Right lobe of liver (tissue), 6 donors: ENCODE measurements around the gene PITPNC1. TPM values are rescaled to one million over a fixed set of nuclear protein-coding genes. Genes with fewer than 3 reads are reported as not detected.

ENCODE experiments used
- ATAC-seq, 4 donors: fragments of 200-7000 bp; cut with Tn5 transposase; one replicate each; pipeline ENCODE4 v1.9.1; 2020; ENCODE audit warnings: mild to moderate bottlenecking in 4 of 4, moderate library complexity in 4 of 4
- DNase-seq, 3 donors: peaks; one replicate each; pipeline ENCODE4 v3.0.0-alpha.2; 2020
- H3K27ac ChIP-seq, 3 donors: fragments of 200-600 bp; one replicate each; pipeline ENCODE4 v1.8.0; 2022
- H3K27me3 ChIP-seq, 2 donors: fragments of 200-600 bp; one replicate each; pipeline ENCODE4 v1.8.0; 2022
- H3K36me3 ChIP-seq, 4 donors: fragments of 200-600 bp; sonication (generic) in 1 of 4; one replicate each; pipeline versions ENCODE4 v1.5.1 to v1.8.0; 2017 to 2022; ENCODE audit warnings: control low read depth in 1 of 4
- H3K4me1 ChIP-seq, 4 donors: fragments of 200-600 bp; sonication (generic) in 1 of 4; one replicate each; pipeline versions ENCODE4 v1.5.1 to v1.8.0; 2017 to 2022; ENCODE audit warnings: control low read depth in 1 of 4
- H3K4me3 ChIP-seq, 3 donors: fragments of 200-600 bp; one replicate each; pipeline ENCODE4 v1.8.0; 2022
- H3K9me3 ChIP-seq, 4 donors: fragments of 200-600 bp; sonication (generic) in 1 of 4; one replicate each; pipeline versions ENCODE4 v1.5.1 to v1.8.0; 2017 to 2022; ENCODE audit warnings: control low read depth in 1 of 4
- POLR2A ChIP-seq: fragments of 450-650 bp; IDR thresholded peaks from one replicate; pipeline ENCODE4 v1.6.1; 2017; ENCODE audit warnings: antibody characterized with exemption, mild to moderate bottlenecking
- WGBS: methylation state at CpG from one replicate; pipeline ENCODE4 v1.1.6; 2018; ENCODE audit warnings: low coverage, low lambda C conversion rate; ENCODE audit not compliant: insufficient coverage; ENCODE audit errors: missing lambda C conversion rate; 5-methylcytosine and 5-hydroxymethylcytosine counted together
- intact Hi-C, 2 donors: fragments of 100-400 bp; cut with DNase I; formaldehyde crosslinking; loops; one replicate each; pipeline versions ENCODE4 v1.11.2 to v1.14.1; 2022
- total RNA-seq, 6 experiments: library from RNA; depleted of rRNA in 2 of 6; stranded (reverse); fragments of >200 nt in 2 of 6; fragmentation: NEBNext Ultra II Directional in 3 of 6; extraction: Animal tissue kit (Norgen Biotek cat#: 25700) in 3 of 6; gene quantifications; one replicate each; pipeline versions ENCODE4 v1.1.0 to v1.2.4, GENCODE V29; 2016 to 2023
- TF ChIP-seq, protein P1 (sequence below), 4 donors: fragments of 200-600 bp in 3 of 4; fragments of 450-650 bp in 1 of 4; IDR thresholded peaks; one replicate each; pipeline versions ENCODE4 v1.5.1 to v1.8.0; 2016 to 2022; ENCODE audit warnings: antibody characterized with exemption in 4 of 4, mild to moderate bottlenecking in 2 of 4
- donor health status: DM: no; HTN: yes; CAD: no.
- donor health status: DM: no; HTN: no; CAD: no.
- donor health status: DM: no; HTN: no; CAD: no.
- donor health status: DM: no; HTN: yes; CAD: no.
- donor health status: DM: no; HTN: yes; CAD: no.

The PITPNC1 gene
- total RNA-seq, 6 experiments from 2014 or later, result 4.7 to 13.0 (median 7.4) TPM

DNA sequence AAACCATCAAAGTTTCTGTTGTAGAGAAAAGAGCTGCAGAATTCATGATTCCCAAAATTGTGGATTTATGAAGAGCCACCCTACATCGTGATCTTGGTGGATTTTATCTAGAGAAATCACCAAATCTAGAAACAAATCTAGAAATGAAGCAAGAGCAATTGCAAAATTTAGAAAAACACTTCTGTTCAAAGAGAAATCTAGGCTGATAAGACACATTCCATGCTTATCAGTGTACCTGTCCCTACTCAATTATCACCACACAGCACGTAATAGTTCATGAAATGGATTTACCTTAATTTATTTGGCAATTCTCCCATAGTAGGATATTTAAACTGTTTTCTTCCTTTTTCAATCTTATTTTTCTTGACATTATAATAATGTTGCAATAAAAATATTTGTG is 246.7 kb downstream of the PITPNC1 start:
- no peak for DNase-seq
- Histone ChIP-seq H3K4me3 (no peak overlapping the region), H3K9me3 (no peaks in the 10 kb centered on the region), H3K27ac (no peak overlapping the region), H3K36me3 (no peaks in the 10 kb centered on the region), H3K4me1 (no peaks in the 10 kb centered on the region), H3K27me3 (no peaks in the 10 kb centered on the region)
- 18% methylated on average over 2 of the region's 2 CpGs for WGBS
- TF ChIP-seq POLR2A, result no peak
- TF ChIP-seq, protein P1, sequence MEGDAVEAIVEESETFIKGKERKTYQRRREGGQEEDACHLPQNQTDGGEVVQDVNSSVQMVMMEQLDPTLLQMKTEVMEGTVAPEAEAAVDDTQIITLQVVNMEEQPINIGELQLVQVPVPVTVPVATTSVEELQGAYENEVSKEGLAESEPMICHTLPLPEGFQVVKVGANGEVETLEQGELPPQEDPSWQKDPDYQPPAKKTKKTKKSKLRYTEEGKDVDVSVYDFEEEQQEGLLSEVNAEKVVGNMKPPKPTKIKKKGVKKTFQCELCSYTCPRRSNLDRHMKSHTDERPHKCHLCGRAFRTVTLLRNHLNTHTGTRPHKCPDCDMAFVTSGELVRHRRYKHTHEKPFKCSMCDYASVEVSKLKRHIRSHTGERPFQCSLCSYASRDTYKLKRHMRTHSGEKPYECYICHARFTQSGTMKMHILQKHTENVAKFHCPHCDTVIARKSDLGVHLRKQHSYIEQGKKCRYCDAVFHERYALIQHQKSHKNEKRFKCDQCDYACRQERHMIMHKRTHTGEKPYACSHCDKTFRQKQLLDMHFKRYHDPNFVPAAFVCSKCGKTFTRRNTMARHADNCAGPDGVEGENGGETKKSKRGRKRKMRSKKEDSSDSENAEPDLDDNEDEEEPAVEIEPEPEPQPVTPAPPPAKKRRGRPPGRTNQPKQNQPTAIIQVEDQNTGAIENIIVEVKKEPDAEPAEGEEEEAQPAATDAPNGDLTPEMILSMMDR (IDR thresholded peaks at IDR 0.05), result no peak
- peak in 1 of 4 donors; percentile 29 for ATAC-seq
- intact Hi-C loops, result no loop called here

GRCh38 chr17:67624886-67625656 is 248.0 kb downstream of the PITPNC1 start:
- Histone ChIP-seq H3K4me1 (no peaks in the 10 kb centered on the region), H3K4me3 (no peak overlapping the region), H3K27ac (no peak overlapping the region), H3K9me3 (no peaks in the 10 kb centered on the region), H3K27me3 (no peaks in the 10 kb centered on the region), H3K36me3 (no peaks in the 10 kb centered on the region)
- no peak for TF ChIP-seq POLR2A
- TF ChIP-seq, protein P1 (IDR thresholded peaks at IDR 0.05), result no peak
- WGBS, result 83% methylated on average over 5 of the region's 11 CpGs
- ATAC-seq (no peak), DNase-seq (no peak)
- intact Hi-C loops, result no loop called here

DNA sequence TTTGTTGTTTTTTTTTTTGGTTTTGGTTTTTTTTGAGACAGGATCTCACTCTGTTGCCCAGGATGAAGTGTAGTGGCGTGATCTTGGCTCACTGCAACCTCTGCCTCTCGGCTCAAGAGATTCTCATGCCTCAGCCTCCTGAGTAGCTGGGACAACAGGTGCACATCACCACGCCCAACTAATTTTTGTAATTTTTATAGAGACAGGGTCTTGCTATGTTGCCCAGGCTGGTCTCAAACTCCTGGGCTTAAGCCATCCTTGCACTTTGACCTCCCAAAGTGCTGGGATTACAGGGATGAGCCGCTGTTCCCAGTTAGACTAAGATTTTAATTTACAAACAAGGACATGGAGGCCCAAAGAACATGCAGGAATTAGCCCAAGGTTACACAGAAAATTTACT is 248.9 kb downstream of the PITPNC1 start:
- DNase-seq (no peak), ATAC-seq (no peak)
- no peak overlapping the region for H3K27ac ChIP-seq
- H3K27me3 ChIP-seq, result no peaks in the 10 kb centered on the region
- H3K36me3 ChIP-seq, result no peaks in the 10 kb centered on the region
- 89% methylated on average over 4 of the region's 4 CpGs for WGBS
- H3K4me3 ChIP-seq, result no peak overlapping the region
- TF ChIP-seq, protein P1 (IDR thresholded peaks at IDR 0.05), result no peak
- no peak for TF ChIP-seq POLR2A
- H3K9me3 ChIP-seq, result no peaks in the 10 kb centered on the region
- intact Hi-C loops, result no loop called here
- H3K4me1 ChIP-seq, result no peaks in the 10 kb centered on the region

DNA sequence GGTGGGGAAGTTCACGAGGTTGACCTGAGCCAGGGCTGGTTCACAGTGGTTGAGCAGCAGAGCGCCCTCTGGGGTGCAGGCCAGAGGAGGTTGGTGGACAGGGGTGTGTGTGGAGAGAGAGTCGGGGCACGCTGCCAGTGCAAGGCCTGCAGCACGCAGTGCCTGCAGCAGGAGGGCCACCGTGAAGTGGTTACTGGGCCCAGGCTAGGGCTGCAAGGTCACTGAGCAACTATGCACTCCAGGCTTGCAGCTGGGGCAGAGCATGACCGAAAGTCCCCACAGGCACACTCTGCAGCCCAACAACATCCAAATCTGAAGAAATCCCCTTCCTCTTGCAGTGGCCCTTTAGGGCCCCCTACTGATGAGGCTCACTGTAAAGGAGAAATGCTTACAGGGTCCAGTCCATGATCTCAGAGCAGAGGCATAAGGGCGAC is 251.5 kb downstream of the PITPNC1 start:
- Histone ChIP-seq H3K4me1 (no peaks in the 10 kb centered on the region), H3K27me3 (no peaks in the 10 kb centered on the region), H3K4me3 (no peak overlapping the region), H3K27ac (no peak overlapping the region), H3K9me3 (no peaks in the 10 kb centered on the region), H3K36me3 (peaks cover 0 to 4% (median 0%) of the 10 kb centered on the region in 4 donors)
- DNase-seq (peak in 1 of 3 donors; percentile 50), ATAC-seq (peak; percentile 29 to 40 (median 34))
- TF ChIP-seq, protein P1 (IDR thresholded peaks at IDR 0.05), result no peak
- TF ChIP-seq POLR2A, result no peak
- 83% methylated on average over 1 of the region's 8 CpGs for WGBS
- intact Hi-C loops, result no loop called here
